Daoy (cell line): ENCODE data around the gene CCDC13. TPM values are rescaled to one million over a fixed set of nuclear protein-coding genes. Genes with fewer than 3 reads are reported as not detected.
"Not testable (repeated sequence)": the region's sequence is repeated elsewhere in the genome, so short reads cannot be mapped to it uniquely, and the experiment has no call there.

Experiments used
- DNase-seq: peaks from one replicate; pipeline ENCODE4 v3.0.0-alpha.2; 2015; ENCODE audit warnings: low read depth
- total RNA-seq: library from RNA; depleted of rRNA; stranded (reverse); fragments of >200 nt; shearing (Covaris generic); gene quantifications from 2 replicates; pipeline ENCODE4 v1.2.3, GENCODE V29; 2014; rRNA removed

CCDC13 gene, protein sequence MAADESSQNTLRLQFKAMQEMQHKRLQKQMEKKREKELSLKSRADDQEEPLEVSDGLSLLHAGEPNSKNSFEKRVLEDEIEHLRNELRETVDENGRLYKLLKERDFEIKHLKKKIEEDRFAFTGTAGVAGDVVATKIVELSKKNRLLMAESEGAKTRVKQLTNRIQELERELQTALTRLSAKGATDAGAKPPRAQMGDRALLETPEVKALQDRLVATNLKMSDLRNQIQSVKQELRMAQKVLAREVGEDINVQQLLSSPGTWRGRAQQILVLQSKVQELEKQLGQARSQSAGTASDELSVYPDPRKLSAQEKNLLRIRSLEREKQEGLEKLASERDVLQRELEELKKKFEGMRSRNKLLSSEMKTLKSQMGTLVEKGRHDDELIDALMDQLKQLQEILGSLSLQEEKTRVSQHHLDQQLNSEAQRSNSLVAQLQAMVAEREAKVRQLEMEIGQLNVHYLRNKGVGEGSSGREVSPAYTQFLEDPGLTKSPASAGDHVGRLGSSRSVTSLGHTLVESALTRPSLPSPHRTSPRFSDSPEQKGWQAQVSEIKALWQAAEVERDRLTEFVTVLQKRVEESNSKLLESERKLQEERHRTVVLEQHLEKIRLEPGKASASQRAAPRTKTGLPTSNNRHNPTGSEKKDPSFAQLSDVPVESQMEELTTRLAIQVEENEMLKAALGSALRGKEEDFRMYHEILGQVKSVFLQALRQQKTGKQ
- 0.74 and 1.5 TPM in 2 replicates for total RNA-seq

DNA sequence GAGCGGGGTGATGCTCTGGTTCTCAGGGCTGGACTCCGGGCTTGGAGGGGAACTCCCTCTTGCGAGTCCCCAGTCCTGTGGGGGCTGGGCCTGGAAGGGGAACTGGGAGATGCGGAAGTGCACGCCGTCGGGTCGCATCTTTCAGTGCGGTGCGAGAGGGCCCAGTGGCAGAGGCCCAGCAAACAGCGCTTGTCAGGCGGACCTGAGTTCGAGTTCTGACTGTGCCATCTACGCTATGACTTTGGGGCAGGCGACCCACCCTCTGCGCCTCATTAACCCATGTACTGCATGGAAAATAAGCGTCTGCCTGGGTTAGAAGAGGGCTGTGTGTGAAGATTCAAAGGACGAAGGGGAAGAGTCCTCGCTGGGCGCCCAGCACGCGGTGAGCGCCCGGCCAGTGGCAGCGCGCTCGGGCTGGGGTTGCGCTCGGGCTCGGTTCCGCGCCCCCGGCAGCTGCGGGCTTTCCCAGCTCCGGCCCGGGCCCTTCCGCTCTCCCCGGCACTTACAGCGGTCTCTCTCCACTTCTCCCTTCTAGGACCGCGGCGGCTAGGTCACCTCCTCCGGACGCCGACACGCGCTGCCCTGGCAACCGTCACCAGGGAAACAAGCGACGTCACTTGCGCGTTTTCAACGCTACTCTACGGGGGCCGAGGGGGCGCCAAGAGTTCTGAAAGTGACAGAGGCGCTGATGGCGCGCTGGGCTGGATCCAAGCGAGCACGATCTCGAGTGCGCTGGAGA lies at the start of gene CCDC13:
Gene CCDC13, minus strand, starts transcription at position 584 of the 739 bp plus-strand sequence. CDS start 14,908 bp downstream, outside the sequence.
- peak; percentile 89 for DNase-seq

DNA sequence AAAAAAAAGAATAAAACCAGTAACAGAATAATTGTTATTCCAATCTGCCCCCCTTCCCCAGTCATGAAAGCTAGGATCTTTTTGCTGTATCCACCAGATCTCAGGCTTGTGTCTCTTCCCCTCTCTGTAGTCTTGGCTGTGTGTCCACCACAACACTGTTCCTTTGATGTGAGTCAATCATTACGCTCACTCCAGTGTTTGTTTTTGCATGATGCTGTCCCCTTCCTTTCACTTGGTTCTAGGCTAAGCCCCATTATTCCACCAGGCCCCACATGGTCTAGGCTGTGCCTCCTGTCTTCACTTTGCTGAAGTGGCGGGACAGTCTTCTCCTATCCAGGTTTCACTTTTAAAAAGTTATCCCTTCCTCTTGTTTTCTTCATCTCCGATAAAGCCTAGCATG lies 49.8 kb upstream of the CCDC13 start:
- DNase-seq: no peak

- no peak for DNase-seq
These were observed 47.6 kb upstream of the CCDC13 start for GRCh38 chr3:42820746-42821051.

GRCh38 chr3:42819351-42819965 lies 46.4 kb upstream of the CCDC13 start:
- DNase-seq: peak; percentile 52

- no peak for DNase-seq
These were observed 42.8 kb upstream of the CCDC13 start for GRCh38 chr3:42815826-42816225.

DNA sequence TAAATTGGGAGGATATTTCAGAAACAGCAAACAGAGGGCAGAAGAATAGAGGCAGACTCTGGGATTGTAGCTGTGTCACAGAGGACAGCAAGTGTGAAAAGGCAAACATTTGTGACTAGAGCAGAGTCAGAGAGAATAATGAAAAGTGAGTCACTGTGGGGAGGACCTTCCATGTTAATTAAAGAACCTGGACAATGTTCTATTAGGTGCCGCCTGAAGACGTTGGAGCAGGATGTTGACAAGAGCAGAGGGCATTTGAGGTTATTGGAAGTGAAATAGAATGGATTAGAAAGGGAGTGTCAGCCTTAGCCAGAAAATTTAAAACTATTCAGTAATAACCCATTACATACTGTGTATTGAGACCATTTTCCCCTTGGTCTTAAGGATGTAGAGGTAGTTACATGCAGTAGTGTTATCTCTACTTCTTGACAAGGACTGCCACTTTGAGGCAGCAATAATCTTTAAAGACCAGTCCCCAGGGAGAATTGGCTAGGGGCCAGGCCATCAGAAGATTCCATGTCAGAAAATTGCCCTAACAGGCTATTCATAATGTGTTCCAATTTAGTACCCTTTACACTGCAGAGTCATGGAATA lies 42.0 kb upstream of the CCDC13 start:
- DNase-seq: no peak

DNA sequence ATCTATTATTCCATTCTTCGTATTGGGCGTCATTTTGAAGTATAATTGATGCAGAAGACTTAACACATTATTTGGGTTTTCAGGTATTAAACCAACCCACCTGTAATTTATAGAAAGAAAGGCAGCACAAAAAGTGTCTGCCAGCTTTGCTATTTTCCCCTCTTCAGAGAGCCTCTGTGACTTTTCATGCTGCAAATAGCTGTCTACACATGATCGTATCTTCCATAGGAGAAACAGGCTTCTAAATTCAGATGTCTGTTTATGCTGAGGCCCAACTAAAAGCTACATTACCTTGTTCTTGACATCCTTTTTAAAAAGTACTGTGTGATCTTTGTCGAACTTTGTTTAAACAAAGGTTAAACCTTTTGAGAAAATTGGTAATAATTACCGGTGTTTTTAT lies 41.2 kb upstream of the CCDC13 start:
- DNase-seq: no peak

- not testable (repeated sequence) for DNase-seq
These were observed 38.2 kb upstream of the CCDC13 start for GRCh38 chr3:42811118-42811883.

GRCh38 chr3:42810706-42811105 lies 37.7 kb upstream of the CCDC13 start:
- DNase-seq: not testable (repeated sequence)

GRCh38 chr3:42809202-42809601 lies 36.1 kb upstream of the CCDC13 start, which contains the start of gene ACKR2:
Gene ACKR2, plus strand, starts transcription at chr3:42809445. Its CDS starts 55,058 bp downstream, at chr3:42864503.
- no peak for DNase-seq

DNA sequence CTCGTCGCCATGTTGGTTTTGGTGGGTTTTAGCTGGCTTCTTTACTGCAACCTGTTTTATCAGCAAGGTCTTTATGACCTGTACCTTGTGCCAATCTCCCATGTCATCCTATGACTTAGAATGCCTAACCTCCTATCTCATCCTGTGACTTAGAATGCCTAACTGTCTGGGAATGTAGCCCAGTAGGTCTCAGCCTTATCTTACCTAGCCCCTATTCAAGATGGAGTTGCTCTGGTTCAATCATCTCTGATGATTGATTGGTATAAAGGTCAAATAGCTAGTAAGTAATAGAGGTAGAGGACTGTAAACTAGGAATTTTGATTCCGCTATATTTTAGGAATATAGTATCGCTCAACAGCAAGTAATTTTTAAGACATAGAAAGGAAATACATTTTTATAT lies 34.9 kb upstream of the CCDC13 start:
- no peak for DNase-seq

DNA sequence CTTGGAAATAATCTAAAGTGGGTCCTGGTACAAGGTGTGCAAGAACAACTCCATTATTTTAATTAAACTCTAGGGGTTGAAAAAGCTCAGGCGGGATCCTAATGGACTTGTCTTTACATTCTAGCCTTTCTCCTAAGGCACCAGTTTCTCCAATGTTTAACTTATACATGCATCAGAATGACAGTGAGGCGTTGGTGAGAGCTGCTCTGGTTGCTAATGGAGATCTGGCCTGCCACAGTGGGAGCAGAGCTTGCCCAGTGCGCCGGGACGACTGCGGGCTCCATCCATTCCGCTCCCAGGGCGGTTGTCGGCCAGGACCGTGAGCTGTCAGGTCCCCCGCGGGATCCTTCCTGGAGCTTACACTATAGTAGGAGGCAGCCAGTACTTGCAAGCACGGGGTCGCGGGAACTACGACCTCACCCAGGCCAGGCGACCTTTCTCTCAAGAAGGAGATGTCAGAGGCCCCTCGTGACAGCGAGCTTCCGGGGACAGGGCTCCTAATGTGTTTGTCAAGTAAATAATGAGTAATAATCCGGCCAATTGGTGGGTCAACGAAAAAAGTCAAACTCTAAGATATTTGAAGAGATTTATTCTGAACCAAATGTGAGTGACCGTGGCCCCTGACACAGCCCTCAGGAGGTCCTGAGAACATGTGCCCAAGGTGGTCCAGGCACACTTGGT lies 32.2 kb upstream of the CCDC13 start:
- no peak for DNase-seq

DNA sequence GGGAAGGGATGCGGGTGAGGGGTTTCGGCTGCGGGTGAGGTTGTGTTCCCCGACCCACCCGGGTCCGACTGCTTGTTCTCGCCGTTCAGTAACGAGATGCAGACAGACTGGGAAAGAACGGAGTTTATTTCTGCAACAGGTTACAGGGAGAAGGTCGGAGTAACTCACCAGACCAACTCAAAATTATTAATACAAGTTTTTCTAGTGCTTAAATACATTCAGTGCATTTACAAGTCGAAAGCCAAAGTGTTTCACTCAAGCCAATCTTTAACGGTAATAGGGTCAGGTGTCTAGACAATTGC lies 31.7 kb upstream of the CCDC13 start:
- no peak for DNase-seq

GRCh38 chr3:42804106-42804830 lies 31.2 kb upstream of the CCDC13 start, which contains the start of gene HIGD1A:
Gene HIGD1A, minus strand, starts transcription at chr3:42804490. Its CDS starts 10,237 bp downstream, at chr3:42794253.
- peak; percentile 96 for DNase-seq

- DNase-seq: peak; percentile 30
These were observed 30.5 kb upstream of the CCDC13 start for GRCh38 chr3:42803414-42804105.

DNA sequence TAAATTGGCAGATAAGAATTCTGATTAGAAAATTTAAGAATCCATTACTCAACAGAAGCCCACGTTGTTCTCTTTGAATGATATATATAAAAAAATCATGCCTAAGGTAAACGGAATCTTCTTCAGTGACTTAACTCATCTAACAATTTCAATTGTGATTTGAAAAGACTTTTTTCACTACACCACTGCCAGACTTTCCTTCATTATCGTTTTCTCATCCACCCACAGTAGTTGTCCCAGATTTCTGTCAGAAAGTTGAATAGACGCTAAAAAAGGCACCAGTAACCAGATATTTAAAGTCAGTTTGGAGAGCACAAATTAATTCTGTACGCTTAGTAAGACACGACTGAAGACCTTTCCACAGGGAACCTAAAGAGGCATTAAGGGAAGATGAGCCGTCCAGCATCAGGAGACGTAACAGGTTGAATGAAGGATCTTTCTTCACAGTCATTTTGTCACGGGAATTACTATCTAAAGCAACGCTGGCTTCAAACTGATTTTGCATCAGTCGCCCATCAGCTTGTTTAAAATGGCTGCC lies 29.9 kb upstream of the CCDC13 start:
- DNase-seq: no peak

DNA sequence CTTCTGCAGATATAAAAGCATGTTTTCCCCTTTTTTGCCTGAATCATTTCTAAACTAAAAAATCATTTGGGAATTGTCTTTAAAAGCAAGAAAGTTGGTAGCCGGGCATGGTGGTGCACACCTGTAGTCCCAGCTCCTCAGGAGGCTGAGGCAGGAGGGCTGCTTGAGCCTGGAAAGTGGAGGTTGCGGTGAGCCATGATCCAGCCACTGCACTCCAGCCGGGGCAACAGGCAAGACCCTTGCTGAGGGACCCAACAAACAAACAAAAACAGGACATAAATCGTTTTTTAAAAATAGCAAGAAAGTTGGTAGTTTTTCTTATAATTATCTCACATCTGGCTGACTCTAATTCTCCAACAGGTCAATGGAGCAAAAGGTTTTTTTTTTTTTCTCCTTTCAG lies 28.7 kb upstream of the CCDC13 start:
- DNase-seq: no peak

DNA sequence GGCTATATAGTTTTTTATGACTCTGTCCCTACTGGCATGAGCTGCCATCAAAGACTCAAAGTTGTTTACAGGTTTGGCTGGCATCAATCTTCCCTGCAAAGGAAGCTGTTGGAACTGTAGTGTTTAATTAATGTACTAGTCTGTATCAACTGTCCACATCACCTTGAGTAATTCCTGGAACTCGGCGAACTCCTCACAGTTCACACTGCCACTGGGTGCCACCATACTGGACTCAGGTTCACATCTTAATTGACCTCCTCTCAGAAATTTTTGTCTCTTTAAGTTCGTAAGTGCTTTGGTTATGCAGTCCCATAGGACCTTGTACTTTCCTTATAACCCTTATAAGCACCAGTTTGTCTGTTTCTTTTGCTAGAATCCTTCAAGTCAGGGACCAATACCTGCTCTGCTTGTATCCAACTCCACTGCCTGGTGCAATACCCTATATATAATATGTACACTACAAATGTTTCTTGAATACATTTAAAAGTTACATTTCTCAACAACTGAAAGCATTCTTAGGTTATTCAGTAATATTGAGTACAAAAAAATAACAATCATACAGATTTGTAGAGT lies 28.1 kb upstream of the CCDC13 start:
- no peak for DNase-seq
